HL-60 (cell line): Measurements from ENCODE around the gene EXOC2.

ENCODE experiments used
- DNase-seq, 2 experiments: peaks; one replicate each; pipeline ENCODE4 v3.0.0-alpha.2; 2010 to 2020; ENCODE audit warnings: low read depth in 1 of 2, low spot score in 1 of 2
- H3K27ac ChIP-seq: fragments of 250-450 bp; sonication (Bioruptor Pico); replicated peaks from 2 replicates; pipeline ENCODE4 v1.5.1; 2020; ENCODE audit warnings: mild to moderate bottlenecking, moderate library complexity
- H3K27me3 ChIP-seq: fragments of 250-450 bp; sonication (Bioruptor Pico); 2 replicates; pipeline ENCODE4 v1.5.1; 2021; ENCODE audit warnings: mild to moderate bottlenecking, moderate library complexity; ENCODE audit not compliant: insufficient read depth, poor library complexity, severe bottlenecking
- H3K4me3 ChIP-seq: replicated peaks from 2 replicates; pipeline ENCODE4 v1.5.1; 2011; ENCODE audit warnings: mild to moderate bottlenecking, control low read depth, low read length; ENCODE audit not compliant: insufficient read depth
- GABPA ChIP-seq: IDR thresholded peaks from 2 replicates; pipeline ENCODE4 v1.6.1; 2012; ENCODE audit warnings: low read depth
- POLR2AphosphoS5 ChIP-seq: IDR thresholded peaks from 2 replicates; pipeline ENCODE4 v1.6.1; 2012; ENCODE audit warnings: low read depth
- SPI1 ChIP-seq: IDR thresholded peaks from 2 replicates; pipeline ENCODE4 v1.6.1; 2012; ENCODE audit warnings: low read depth, mild to moderate bottlenecking, borderline replicate concordance
- TF ChIP-seq, protein P1 (sequence below): IDR thresholded peaks from one replicate; pipeline ENCODE4 v1.5.1; 2011; ENCODE audit warnings: low read length, control low read depth, inconsistent platforms; ENCODE audit not compliant: insufficient read depth
- TF ChIP-seq, protein P2 (sequence below): IDR thresholded peaks from 2 replicates; pipeline ENCODE4 v1.6.1; 2012; ENCODE audit warnings: low read depth; ENCODE audit not compliant: insufficient replicate concordance

EXOC2 gene

DNA sequence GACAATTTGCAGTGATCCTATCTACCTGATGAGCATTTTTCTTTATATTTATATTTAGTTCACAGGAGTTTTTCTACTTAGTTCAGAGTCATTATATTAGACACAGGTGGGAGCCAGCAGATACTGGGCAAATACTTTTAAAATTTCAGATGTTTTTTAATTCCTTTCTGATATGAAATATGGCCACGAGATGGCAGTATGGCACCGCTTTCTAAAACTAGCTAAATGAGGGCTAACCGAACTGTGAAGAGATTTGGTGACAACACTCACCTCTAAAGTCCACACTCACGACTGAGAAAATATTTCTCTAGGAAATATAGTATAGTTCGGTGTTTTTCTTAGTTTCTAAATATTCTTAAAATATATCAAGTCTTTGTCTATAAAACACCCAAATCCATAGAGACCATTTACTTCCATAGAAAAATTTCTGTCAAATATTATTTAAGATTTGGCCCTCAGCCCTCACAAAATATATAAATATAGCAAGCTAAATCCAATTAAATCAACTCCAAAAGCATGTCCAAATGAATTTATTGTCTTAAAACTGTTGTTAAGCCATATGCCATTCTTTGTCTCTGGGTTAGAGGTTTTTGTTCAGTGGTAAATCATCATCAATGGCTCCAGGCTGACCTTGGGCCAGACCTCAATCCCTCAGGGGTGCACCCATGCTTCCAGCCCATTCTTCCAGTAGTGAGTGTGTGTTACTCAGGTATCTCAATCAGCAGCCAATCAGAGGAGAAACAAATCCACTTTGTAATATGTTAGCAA is 99.6 kb downstream of the EXOC2 start:
- DNase-seq, result peak; percentile 4 to 56
- no peak overlapping the region for H3K27ac ChIP-seq
- no peak for TF ChIP-seq POLR2AphosphoS5
- TF ChIP-seq, protein P1, sequence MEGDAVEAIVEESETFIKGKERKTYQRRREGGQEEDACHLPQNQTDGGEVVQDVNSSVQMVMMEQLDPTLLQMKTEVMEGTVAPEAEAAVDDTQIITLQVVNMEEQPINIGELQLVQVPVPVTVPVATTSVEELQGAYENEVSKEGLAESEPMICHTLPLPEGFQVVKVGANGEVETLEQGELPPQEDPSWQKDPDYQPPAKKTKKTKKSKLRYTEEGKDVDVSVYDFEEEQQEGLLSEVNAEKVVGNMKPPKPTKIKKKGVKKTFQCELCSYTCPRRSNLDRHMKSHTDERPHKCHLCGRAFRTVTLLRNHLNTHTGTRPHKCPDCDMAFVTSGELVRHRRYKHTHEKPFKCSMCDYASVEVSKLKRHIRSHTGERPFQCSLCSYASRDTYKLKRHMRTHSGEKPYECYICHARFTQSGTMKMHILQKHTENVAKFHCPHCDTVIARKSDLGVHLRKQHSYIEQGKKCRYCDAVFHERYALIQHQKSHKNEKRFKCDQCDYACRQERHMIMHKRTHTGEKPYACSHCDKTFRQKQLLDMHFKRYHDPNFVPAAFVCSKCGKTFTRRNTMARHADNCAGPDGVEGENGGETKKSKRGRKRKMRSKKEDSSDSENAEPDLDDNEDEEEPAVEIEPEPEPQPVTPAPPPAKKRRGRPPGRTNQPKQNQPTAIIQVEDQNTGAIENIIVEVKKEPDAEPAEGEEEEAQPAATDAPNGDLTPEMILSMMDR, result no peak
- TF ChIP-seq, protein P2, sequence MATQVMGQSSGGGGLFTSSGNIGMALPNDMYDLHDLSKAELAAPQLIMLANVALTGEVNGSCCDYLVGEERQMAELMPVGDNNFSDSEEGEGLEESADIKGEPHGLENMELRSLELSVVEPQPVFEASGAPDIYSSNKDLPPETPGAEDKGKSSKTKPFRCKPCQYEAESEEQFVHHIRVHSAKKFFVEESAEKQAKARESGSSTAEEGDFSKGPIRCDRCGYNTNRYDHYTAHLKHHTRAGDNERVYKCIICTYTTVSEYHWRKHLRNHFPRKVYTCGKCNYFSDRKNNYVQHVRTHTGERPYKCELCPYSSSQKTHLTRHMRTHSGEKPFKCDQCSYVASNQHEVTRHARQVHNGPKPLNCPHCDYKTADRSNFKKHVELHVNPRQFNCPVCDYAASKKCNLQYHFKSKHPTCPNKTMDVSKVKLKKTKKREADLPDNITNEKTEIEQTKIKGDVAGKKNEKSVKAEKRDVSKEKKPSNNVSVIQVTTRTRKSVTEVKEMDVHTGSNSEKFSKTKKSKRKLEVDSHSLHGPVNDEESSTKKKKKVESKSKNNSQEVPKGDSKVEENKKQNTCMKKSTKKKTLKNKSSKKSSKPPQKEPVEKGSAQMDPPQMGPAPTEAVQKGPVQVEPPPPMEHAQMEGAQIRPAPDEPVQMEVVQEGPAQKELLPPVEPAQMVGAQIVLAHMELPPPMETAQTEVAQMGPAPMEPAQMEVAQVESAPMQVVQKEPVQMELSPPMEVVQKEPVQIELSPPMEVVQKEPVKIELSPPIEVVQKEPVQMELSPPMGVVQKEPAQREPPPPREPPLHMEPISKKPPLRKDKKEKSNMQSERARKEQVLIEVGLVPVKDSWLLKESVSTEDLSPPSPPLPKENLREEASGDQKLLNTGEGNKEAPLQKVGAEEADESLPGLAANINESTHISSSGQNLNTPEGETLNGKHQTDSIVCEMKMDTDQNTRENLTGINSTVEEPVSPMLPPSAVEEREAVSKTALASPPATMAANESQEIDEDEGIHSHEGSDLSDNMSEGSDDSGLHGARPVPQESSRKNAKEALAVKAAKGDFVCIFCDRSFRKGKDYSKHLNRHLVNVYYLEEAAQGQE, result no peak
- TF ChIP-seq GABPA, result no peak
- TF ChIP-seq SPI1, result no peak

DNA sequence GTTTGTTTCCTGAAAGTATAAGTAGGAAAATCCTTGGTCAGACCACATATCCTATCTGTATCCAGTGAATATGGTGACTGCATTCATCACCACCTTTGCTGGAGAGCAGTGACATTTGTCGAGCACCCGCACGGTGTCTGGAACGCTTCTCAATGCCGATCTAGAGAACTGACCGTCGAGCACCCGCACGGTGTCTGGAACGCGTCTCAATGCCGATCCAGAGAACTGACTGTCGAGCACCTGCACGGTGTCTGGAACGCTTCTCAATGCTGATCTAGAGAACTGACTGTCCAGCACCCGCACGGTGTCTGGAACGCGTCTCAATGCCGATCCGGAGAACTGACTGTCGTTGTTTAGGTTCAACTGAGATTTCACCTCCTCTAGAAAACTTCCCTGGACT is 103.8 kb downstream of the EXOC2 start:
- H3K27ac ChIP-seq, result no peak overlapping the region
- H3K4me3 ChIP-seq, result no peak overlapping the region
- H3K27me3 ChIP-seq, result no peaks in the 10 kb centered on the region
- no peak for DNase-seq
- no peak for TF ChIP-seq POLR2AphosphoS5
- TF ChIP-seq, protein P1, result no peak
- no peak for TF ChIP-seq GABPA
- no peak for TF ChIP-seq SPI1
- TF ChIP-seq, protein P2, result no peak

More for the DNA sequence above, 99.6 kb downstream of the EXOC2 start:
- H3K4me3 ChIP-seq, result no peak overlapping the region
- no peaks in the 10 kb centered on the region for H3K27me3 ChIP-seq

DNA sequence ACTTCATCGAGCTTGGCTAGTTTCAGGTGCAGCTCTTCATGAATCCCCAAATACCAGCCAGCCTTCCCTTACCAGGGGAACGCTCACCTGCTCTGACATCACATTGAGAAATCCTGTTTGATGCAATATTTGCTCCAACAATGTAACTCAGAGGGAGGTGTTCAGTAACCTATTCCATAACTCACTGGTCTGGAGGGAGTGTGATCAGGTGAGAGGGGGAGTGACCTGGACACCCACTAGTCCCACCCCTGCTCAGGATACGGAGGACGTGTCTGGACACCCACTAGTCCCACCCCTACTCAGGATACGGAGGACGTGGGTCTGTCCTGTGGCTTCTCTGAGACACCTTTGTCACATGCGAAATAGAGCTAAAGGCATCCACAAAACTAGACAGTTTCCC is 106.4 kb downstream of the EXOC2 start:
- Histone ChIP-seq H3K27me3 (no peaks in the 10 kb centered on the region), H3K27ac (no peak overlapping the region), H3K4me3 (no peak overlapping the region)
- no peak for DNase-seq
- TF ChIP-seq, protein P2, result no peak
- TF ChIP-seq POLR2AphosphoS5, result no peak
- TF ChIP-seq, protein P1, result no peak
- TF ChIP-seq SPI1, result no peak
- TF ChIP-seq GABPA, result no peak
